ENCODE data around the gene PANK1.

PANK1 gene

DNA sequence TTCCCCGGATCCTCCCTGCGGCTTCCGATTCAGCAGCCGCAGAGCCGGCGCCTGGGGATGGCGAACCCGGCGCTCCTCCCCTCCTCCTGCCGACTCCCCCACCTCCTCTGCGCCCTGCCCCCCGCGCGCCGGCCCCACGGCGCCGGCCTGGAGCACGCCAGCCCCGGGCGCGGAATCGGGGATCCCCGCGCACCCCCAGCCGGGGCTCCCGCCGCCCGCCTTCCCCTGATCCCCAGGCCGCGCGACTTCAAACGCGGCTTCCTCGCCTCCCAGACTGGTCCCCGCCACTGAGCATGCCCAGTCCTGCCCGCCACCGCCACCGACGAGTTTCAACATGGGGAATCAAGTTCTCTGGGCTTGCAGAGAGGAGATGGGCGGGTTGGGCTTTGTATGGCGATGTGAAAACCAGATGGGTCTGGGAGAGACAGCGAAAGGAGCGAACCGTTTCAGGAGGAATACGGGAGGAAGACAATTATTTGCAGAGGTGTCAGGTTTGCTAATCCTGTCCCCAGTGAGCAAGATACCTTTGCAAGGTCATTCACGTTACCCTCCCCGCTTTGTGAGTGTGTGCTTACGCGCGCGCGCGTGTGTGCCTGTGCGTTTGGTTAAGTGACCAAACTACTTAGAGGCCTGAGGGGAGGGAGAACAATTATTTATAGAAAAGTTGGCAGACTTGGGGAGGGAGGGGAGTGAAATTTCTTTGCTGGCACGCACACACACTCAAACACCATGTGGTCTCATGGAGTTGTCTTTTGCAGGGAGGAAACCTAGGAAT lies at the start of gene PANK1:
PANK1 (minus strand) TSS at position 276 of the 775 bp plus-strand sequence. CDS start 351 bp downstream, outside the sequence.
- peak; percentile 54 to 68 for DNase-seq (ENCODE audit: low read depth in 2 of 2)

DNA sequence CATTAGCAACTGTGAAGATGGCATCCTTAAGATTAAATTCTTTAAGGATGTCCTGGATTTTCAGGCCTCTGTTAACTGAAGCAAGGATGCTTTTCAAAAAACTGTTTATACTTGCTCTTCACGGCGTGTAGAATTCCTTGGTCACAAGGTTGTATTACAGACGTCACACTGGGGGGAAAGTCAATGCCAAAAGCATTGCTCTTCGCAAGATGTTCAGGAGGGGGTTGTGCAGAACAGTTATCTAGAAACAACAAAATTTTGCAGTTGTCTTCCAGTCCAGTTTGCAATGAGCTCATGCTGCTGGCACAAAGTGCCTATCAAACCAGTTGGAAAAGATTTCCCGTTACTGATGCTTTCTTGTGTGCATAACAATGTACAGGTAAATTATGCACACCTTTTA lies 48.1 kb upstream of the PANK1 start:
- DNase-seq (ENCODE audit: low read depth in 2 of 2): no peak

DNA sequence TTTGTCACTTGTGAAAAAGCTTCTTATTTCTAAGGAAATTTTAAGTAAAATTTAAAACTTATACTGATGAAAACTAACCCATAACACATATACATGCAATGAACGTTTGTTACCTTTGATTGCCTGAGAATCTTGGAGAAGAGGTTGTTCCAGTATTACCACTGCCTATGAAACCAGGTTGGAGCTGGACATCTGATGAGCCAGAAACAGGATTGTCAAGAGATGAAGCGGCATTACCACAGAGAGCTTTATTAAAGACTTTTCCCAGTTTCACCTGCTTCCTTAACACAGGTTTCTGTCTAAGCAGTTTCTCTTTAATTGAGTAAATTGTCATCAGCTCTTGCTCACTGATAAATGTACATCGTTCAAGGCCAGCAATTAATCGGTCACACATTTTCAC lies 47.4 kb upstream of the PANK1 start:
- no peak for DNase-seq (ENCODE audit: low read depth in 2 of 2)

DNA sequence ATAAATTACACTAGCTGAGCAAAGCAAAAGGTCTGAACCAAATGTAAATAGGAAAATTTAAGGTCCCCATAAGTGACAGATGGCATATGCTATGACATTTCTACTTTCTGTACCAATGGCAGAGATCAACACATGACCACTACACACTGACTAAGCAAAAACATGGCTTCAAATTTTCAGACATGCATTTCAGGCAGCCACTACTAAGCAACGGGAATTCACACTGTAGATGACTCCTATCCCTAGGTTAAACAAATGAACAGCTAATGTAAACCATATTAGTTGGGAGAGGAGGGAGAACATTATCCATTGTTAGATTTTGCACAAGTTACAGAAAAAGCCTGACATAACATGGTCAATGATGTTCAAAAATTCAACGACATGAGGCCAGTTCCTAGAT lies 45.0 kb upstream of the PANK1 start:
- no peak for DNase-seq (ENCODE audit: low read depth in 2 of 2)

DNA sequence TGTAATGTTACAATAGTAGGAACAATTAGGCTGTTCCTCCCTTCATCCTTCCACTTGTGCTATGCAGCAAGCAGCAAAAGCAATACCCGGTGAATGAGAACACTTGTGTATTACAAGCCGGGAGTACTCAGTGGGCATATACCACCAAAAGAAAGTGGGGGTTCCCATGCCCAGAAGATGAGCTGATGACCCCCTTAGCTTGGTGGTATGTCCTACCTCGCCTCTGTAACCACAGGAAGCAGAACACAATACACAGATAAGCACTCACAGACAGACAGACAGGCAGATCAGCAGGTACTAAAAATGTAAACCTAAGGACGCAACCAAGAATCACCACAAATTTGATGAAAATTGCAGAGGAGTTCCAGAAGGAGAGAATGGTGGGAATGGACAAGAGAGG lies 40.9 kb upstream of the PANK1 start:
- DNase-seq (ENCODE audit: low read depth in 2 of 2): no peak

DNA sequence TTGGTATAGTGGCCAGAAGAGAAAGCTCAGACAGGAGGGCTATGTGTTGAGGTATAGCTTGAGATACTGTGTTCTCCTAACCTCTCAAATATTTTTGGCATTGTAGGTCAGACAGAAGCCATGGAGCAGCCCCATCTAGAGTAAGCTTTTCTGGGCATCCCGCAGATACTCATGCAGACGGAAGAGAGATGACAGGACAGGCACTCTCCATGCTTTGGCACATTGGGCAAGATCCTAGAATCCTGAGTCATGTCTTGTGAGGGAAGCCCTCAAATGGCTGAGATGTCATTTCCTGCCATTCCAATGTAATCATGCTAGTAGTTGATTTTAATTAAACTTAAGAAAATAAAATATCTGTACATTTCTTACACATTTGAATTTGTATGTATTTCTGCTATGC lies 39.6 kb upstream of the PANK1 start:
- DNase-seq (ENCODE audit: low read depth in 2 of 2): no peak

DNA sequence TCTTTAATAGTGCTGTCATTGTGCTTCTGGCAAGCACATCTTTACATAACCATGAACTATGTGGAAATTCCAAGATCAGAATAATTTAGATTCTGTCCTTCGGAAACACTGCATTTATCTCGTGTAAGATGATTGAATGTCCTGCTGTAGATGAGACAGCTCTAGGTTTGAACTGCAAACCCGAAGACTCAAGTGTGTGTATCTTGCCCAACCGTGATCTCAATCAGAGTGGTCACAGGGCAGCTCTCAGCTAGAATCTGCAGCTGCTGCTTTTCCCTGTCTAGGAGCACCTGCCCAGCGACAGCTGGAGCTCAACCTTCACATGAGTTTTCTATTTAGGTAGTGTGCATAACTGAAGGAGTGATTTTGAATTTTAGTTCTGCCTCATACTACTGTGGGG lies 38.8 kb upstream of the PANK1 start:
- DNase-seq (ENCODE audit: low read depth in 2 of 2): no peak

DNA sequence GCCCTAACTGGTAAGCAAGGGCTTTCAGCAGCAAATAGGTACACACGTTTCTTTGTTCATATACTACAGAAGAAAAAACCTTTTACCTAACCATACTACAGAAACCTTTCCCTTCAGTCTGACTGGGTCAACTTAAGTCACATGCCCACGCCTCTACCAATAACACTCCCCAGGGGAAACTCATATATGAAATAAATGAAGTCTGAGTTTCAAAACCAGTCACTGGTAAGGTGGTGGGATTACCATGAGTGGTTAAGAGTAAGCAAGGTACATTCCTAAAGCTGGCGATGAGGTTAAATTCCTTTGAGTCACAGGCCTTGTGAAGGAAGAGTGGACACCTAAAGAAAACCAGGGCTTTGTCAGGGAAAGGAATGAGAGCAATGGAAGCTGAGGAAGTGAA lies 34.9 kb upstream of the PANK1 start:
- no peak for DNase-seq (ENCODE audit: low read depth in 2 of 2)

DNA sequence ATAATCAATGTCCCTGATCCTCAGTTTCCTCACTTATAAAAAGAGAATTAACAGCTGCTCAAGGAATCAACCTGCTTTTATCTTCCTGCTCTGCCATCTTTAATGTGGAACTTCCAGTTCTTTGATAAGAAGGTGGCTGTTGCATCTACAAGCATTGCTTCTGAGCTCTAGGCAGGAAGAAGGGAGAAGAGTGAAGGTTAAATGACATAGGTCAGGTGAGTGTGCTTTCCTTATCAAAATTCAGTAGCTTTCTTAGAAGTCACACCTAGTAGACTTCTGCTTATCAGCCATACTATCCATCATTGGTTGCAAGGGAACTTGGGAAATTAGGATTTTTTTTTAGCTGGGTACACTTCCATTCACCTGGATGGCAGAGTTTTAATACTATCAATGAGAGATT lies 32.3 kb upstream of the PANK1 start:
- no peak for DNase-seq (ENCODE audit: low read depth in 2 of 2)

DNA sequence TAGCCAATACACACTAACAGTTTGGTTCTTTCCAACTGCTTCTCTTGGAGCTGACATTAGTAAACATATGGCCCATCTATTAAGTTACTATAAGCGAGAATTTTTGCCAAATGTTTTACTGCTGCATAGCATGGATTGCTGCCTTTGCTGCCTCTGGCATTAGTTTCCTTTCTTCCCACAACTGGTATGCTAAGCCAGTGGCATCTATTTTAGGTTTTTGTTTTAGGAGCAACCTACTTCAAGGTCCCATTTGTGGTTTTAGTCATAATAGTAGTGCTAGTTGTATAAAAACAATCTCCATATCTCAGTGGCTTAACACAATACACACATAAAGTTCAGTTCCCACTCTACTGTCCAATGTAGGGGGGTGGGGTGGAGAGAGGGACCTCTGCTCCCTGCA lies 25.9 kb upstream of the PANK1 start:
- no peak for DNase-seq (ENCODE audit: low read depth in 2 of 2)

DNA sequence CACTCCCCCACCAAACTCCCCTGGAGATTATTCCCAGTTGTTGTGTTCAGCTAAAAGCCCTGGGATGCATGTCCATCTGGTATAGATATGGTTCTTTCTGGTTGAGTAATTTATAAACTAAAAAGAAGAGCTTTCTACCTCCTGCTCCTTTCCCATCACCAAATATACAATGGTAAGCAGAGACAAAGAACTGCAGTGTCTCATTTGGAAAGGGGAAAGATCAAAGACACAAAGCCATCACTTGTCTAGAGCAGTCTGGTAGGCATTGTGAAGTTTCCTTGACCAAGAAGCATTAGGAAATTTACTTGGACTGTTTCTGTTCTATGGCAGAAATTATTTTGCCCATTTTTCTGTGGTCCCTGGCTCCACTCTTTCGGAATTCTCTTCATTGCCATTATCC lies 24.9 kb upstream of the PANK1 start:
- DNase-seq (ENCODE audit: low read depth in 2 of 2): no peak

DNA sequence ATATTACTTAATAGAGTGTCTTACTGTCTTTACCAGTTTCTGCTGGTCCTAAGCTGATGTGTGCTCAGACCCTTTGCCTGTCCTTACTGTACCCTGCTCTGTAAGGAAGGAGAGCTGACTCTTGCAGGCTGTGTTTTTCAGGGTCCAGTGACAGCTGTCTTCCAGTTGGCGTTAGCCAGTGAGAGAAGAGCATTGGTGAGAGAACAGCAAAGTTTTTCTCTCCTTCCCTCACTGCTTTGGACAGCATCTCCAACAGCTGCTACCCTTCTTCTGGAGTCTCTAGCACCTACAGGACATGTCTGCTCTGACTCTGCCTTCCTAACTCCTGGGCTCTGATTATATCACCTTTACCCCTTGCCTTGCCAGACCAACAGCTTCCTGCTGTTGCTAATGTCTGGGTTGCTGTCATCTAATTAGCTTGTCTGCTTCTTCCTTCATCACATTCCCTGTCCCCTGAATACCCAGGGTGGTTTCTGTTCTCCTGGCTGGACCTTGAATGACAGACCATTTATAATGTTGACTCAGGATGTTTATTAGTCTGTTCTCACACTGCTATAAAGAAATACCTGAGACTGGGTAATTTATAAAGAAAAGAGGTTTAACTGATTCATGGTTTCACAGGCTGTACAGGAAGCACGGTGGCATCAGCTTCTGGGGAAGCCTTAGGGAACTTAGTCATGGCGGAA lies 23.5 kb upstream of the PANK1 start:
- no peak for DNase-seq (ENCODE audit: low read depth in 2 of 2)

DNA sequence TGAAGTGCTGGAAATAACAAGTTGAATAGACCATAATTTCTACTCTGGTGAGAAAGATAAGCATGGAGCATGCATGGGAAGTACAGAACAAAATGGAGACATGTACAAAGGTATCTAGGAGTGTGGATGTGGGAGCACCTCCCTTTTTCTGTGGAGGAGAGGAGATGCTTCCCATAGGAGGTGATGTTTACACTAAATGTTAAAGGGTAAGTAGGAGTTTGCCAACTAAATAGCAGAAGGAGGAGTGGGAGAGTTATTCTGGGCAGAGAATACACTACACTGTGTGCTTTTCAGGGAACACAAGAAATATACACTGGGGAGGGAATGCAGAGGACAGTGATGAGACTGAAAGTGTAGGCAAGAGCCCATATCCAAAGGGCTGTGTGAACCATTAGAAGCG lies 21.1 kb upstream of the PANK1 start:
- no peak for DNase-seq (ENCODE audit: low read depth in 2 of 2)

DNA sequence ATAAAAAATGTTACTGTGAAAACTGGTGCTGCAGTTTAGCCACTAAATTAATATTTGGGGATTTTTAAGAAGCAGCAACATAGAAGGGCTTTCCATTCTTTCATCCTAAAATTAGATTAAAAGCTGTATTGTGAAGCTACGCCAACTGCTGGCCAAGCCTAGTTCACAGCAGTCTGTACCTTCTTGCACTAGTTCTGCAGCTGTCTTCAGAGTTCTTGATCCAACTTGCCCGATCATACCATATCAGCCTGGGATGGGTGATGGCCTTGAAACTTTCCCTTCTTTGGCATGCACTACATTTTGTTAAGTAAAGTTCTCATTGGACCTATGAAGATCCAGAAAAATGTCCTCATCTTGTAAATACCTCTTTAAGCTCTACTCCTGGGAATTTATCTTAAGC lies 20.3 kb upstream of the PANK1 start:
- no peak for DNase-seq (ENCODE audit: low read depth in 2 of 2)

DNA sequence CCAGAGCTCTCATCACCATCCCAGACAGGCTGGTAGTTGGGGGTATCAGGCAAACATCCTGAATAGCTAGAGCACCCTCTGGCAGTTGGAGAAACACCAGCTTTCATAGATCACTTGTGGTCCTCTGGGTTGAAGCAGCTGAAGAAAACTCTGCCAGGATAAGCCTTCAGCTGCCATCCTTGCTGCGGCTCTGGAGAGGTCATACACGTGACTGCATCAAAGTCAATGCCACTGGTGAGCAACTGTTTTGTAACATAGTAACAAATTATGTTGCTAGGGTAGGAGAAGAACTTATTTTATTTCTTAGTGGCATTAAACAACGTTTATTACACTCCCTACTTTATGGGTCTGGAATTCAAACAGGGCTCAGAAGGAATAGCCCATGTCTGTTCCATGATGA lies 19.2 kb upstream of the PANK1 start:
- no peak for DNase-seq (ENCODE audit: low read depth in 2 of 2)

DNA sequence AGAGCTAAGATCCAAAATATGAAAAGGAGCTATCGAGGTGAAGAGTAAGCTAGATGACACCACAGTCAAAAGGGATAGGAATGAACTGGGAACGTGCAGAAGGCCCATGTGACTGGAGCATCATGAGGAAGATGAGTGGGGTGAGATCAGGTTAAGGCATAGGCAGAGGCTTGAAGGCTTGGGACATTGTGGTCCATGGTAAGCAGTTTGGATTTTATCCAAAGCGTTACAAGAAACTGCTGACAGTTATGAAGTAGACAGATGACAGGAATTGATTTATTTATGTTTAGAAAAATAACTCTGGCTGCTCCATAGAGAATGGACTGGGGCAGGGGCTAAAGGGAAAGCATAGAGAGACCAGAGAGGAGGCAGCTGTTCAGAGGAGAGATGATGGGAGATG lies 18.1 kb upstream of the PANK1 start:
- DNase-seq (ENCODE audit: low read depth in 2 of 2): no peak

DNA sequence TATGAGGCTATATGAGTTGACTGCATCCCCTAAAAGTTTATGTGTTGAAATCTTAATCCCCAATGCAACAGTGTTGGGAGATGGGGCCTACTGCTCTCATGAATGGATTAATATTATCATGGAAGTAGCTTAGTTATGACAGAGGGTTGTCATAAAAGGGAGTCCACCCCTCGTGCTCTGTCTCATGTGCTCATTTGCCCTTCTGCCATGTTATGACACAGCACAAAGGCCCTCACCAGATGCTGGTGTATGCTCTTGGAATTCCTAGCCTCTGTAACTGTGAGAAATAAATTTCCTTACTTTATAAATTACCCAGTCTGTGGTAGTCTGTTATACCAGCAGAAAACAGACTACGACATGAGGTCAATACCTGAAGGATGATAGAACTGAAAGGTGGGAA lies 17.6 kb upstream of the PANK1 start:
- no peak for DNase-seq (ENCODE audit: low read depth in 2 of 2)

DNA sequence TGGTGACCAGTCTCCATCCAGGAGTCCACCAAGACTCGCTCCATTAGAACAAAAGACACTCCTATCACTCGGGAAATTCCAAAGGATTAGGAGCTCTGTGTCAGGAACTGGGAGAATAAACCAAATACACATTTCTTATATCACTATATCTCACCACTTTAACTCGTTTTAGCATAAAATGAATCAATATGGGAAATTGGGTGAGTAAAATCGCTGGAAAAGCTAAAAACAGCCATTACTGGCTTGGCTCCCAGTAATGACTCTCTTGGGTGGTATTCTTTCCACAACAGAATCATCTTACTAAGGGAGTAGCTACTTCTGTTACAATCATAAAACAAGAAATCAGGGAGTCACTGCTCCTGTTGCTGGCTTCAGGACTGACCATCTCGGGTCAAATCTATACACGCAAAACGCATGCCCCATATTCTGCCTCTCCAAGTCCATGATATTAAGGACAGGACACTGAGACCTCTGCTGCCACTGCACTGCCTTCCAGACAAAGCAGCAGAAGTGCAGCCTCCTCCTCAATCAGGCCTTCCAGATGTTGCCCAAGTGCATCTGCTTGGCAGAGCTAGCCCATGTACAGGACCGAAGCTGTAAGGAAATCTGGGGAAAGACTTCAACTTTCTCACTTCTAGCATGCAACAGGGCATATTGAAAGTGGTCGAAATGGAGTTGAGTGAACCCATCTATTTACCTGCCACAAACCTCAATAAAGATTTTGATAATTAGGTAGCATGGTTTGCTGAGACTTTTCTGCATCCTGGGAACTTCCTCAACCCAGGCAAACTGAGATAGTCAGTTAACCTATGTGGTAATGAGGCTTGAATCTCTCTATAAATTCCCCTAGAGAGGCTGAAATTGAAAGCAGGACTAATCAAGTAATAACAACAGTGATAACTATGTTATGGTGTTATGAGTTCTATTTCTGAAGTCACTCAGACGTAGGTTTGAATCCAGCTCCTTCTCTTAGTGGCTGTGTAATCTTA lies 14.4 kb upstream of the PANK1 start:
- no peak for DNase-seq (ENCODE audit: low read depth in 2 of 2)

DNA sequence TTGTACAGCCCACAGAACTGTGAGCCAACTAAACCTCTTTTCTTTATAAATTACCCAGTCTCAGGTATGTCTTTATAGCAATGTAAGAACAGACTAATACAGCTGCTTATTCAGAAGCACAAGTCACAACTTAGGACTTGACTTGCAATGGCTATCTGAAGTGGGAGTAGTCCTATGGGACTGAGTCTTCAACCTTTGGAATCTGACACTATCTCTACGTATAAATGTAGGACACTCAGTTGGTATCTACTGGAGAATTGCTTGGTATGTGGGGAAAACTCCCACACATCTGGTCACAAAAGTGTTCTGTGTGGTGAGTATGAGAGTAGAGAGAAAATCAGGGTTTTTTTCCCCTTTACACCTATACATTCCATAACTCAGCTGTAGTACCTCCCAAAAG lies 12.3 kb upstream of the PANK1 start:
- no peak for DNase-seq (ENCODE audit: low read depth in 2 of 2)

DNA sequence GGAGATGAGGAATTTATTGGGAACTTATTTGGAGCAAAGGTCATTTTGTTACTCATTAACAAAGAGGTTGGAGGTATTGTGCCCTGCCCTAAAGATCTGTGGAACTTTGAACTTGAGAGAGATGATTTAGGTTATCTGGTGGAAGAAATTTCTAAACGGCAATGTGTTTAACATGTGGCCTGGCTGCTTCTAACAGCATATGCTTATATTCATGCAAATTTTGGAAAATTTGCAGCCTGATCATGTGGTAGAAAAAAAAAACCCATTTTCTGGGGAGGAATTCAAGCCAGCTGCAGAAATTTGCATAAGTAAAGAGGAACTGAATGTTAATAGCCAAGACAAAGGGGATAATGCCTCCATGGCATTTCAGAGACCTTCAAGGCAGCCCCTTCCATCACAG lies 10.7 kb upstream of the PANK1 start:
- no peak for DNase-seq (ENCODE audit: low read depth in 2 of 2)

DNA sequence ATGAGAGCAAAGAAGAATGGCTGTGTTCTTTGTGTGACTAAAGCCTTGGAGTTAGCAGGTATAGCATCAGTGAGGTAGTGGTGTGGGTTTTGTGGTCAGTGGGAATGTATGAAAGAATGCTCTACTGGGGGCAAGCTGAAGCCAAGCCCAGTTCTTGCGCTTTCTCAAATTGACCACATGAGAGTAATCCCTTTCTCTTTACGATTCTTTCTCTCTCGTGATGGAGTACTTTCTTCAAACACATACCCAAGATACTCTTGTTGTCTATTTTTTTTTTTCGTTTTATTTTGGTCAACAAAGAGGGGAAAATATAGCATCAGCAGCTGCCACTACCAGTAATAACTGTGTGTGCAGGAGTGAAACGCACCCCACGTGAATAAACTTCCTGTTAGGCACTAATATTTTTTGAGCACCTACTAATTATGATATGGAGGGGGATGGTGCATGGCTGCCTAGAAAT lies 8.4 kb upstream of the PANK1 start:
- DNase-seq (ENCODE audit: low read depth in 2 of 2): no peak

DNA sequence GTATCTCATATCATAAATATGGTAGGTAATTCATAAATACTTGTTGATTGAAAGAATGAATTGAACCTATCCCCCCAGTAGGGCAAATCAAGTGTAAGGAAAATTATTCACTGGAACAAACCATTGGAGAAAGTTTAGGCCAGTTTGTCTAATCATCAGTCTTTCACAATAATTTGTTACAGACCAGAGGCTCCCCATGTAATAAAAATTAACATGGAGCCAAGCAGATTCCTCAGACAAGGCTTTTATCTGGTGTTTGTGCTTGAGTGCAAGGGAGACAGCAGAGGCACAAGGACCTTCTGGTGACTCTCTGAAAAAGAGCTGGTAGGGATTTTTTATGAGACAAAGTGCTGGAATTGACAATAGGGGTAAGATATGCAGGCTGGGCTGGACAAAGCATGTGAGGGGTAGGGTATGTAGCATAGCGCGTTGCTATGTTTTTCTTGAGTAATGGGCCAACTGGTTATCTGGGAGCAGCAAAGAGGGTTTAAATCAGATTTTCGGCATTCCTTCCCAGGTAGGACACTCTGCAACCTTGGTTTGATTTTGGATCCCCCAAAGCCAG lies 7.8 kb upstream of the PANK1 start:
- no peak for DNase-seq (ENCODE audit: low read depth in 2 of 2)
